Sigmoid colon (tissue), 7 donors: ENCODE results near the gene TAF7. TPM values are rescaled to one million over a fixed set of nuclear protein-coding genes. Genes with fewer than 3 reads are reported as not detected.
A peak's percentile ranks its signal among the peaks of the same experiment; 100 is the strongest.
"Not testable (repeated sequence)": the region's sequence is repeated elsewhere in the genome, so short reads cannot be mapped to it uniquely, and the experiment has no call there.

Experiments
- DNase-seq: peaks from one replicate; pipeline ENCODE4 v3.0.0-alpha.2; 2019
- H3K27ac ChIP-seq, 4 donors: fragments of 200-600 bp; sonication (generic); one replicate each; pipeline ENCODE4 v1.5.1; 2016 to 2019; ENCODE audit warnings: mild to moderate bottlenecking in 1 of 4
- H3K27me3 ChIP-seq, 3 donors: fragments of 200-600 bp; sonication (generic); one replicate each; pipeline ENCODE4 v1.5.1; 2019; ENCODE audit warnings: mild to moderate bottlenecking in 1 of 3
- H3K36me3 ChIP-seq, 4 donors: fragments of 200-600 bp; sonication (generic); one replicate each; pipeline ENCODE4 v1.5.1; 2016 to 2019
- H3K4me1 ChIP-seq, 4 donors: fragments of 200-600 bp; sonication (generic); one replicate each; pipeline ENCODE4 v1.5.1; 2017 to 2019
- H3K4me3 ChIP-seq, 4 donors: fragments of 200-600 bp; sonication (generic); one replicate each; pipeline ENCODE4 v1.5.1; 2017 to 2019; ENCODE audit warnings: mild to moderate bottlenecking in 2 of 4, moderate library complexity in 1 of 4
- H3K9me3 ChIP-seq, 4 donors: fragments of 200-600 bp in 3 of 4; sonication (generic) in 3 of 4; one replicate each; pipeline versions ENCODE4 v1.5.1 to v1.6.1; 2013 to 2019
- EP300 ChIP-seq, 4 donors: sonication (generic); formaldehyde crosslinking; IDR thresholded peaks; one replicate each; pipeline ENCODE4 v1.6.1; 2017; ENCODE audit warnings: antibody characterized with exemption in 4 of 4
- POLR2A ChIP-seq, 2 donors: fragments of 450-650 bp; IDR thresholded peaks; one replicate each; pipeline ENCODE4 v1.6.1; 2016; ENCODE audit warnings: antibody characterized with exemption in 2 of 2, mild to moderate bottlenecking in 2 of 2, moderate library complexity in 2 of 2
- POLR2AphosphoS5 ChIP-seq, 4 donors: sonication (generic); formaldehyde crosslinking; IDR thresholded peaks; one replicate each; pipeline ENCODE4 v1.6.1; 2017; ENCODE audit warnings: antibody characterized with exemption in 4 of 4
- WGBS, 2 donors: extraction: QIAGEN DNeasy Blood & Tissue Kit; methylation state at CpG; one replicate each; pipeline ENCODE4 v1.1.7; 2013; 5-methylcytosine and 5-hydroxymethylcytosine counted together
- intact Hi-C: fragments of 100-400 bp; cut with DNase I; formaldehyde crosslinking; loops from one replicate; pipeline ENCODE4 v1.15.1; 2023
- polyA plus RNA-seq, 3 donors: library from polyadenylated mRNA; stranded (reverse); fragments of 200-250 nt; gene quantifications; one replicate each; pipeline ENCODE4 v1.2.3, GENCODE V29; 2013
- total RNA-seq, 4 donors: library from RNA; depleted of rRNA; stranded (reverse); fragments of >200 nt; gene quantifications; one replicate each; pipeline ENCODE4 v1.1.0, GENCODE V29; 2016
- TF ChIP-seq, protein P1 (sequence below), 4 experiments: fragments of 450-650 bp in 3 of 4; fragments of 200-600 bp in 1 of 4; IDR thresholded peaks; one replicate each; pipeline ENCODE4 v1.5.1; 2016 to 2019; ENCODE audit warnings: antibody characterized with exemption in 4 of 4, mild to moderate bottlenecking in 3 of 4, moderate library complexity in 2 of 4
- donor health status: healthy with polysubstance abuse.
- donor health status: Bipolar disorder and iron deficiency.
- donor health status: healthy.

The TAF7 gene
- total and polyA plus RNA-seq, 7 donors = 44.9 to 68.0 (median 60.1) TPM

DNA sequence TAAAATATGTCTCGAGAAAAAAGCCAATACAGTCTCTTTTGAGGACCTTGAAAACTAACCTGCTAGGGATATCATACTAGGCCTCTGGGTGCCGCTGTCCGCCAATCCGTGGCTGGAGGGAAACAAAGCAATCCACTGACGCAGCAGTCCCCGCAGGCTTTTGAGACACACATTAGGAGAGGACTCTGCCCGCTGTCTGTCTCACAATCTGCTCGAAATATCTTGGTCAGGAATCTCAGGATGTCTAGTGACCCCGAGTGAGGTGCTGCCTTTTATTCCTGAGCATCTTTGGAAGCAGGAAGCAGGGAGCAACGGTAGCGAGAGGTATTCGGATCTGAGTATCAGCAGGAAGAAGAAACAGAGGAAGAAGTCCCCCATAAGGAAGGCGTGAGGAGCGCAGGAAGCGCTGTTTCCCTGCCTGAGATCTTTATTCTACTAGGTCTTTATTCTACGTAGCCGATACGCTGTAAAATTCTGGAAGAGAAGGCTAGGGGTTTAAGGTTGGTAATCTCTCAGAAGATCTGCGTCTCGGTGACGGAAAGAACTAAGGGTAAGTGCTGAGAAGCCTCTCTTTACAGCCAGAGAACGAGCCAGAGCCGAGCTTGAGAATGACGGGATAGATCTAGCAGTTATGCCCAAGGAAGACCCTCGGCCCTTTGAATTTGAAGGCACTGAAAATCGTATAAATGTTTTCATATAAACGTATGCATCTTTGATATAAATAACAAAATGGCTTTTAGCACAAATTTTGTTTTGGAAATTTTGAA, 5.7 kb upstream of the TAF7 start:
- Histone ChIP-seq H3K4me3 (peak overlapping the region; percentile 19 to 49 (median 38)), H3K36me3 (no peaks in the 10 kb centered on the region), H3K27me3 (peaks cover 0 to 3% (median 0%) of the 10 kb centered on the region in 3 donors), H3K4me1 (peaks cover 0 to 6% (median 1%) of the 10 kb centered on the region in 4 donors), H3K9me3 (peaks cover 13 to 35% (median 22%) of the 10 kb centered on the region in 4 donors), H3K27ac (peak overlapping the region; percentile 57 to 71 (median 64))
- peak; percentile 76 for DNase-seq
- WGBS, 2 donors = 13 to 19% methylated on average over 27 of the region's 27 CpGs
- intact Hi-C loops = no loop called here
- TF ChIP-seq POLR2AphosphoS5 (IDR thresholded peaks at IDR 0.05) (peak in 3 of 4 donors; percentile 15 to 37 (median 35)), EP300 (IDR thresholded peaks at IDR 0.05) (no peak), POLR2A (IDR thresholded peaks at IDR 0.05) (no peak)
- TF ChIP-seq, protein P1, sequence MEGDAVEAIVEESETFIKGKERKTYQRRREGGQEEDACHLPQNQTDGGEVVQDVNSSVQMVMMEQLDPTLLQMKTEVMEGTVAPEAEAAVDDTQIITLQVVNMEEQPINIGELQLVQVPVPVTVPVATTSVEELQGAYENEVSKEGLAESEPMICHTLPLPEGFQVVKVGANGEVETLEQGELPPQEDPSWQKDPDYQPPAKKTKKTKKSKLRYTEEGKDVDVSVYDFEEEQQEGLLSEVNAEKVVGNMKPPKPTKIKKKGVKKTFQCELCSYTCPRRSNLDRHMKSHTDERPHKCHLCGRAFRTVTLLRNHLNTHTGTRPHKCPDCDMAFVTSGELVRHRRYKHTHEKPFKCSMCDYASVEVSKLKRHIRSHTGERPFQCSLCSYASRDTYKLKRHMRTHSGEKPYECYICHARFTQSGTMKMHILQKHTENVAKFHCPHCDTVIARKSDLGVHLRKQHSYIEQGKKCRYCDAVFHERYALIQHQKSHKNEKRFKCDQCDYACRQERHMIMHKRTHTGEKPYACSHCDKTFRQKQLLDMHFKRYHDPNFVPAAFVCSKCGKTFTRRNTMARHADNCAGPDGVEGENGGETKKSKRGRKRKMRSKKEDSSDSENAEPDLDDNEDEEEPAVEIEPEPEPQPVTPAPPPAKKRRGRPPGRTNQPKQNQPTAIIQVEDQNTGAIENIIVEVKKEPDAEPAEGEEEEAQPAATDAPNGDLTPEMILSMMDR (IDR thresholded peaks at IDR 0.05) = peak in 3 of 4 experiments; percentile 20 to 49 (median 35)

DNA sequence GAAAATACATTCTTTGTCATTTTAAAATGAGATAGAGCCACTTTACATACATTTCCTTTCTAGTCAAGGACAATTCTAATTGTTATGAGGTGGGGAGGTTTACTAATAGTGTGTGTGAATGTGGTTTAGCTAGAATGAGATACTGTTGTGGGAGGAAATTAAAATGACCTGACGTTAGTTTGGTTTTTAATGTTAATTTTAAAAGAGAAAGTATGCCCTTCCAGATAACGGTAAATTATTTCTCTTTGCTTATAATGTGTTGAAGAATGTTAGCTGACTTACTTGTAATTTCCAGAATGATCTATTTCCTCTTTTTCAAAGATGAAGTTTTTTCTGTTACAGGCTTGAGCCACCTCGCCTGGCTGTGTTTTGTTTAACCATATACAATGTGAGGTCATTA, 1.7 kb upstream of the TAF7 start:
- Histone ChIP-seq H3K27ac (no peak overlapping the region), H3K27me3 (no peaks in the 10 kb centered on the region), H3K4me1 (peaks cover 0 to 11% (median 3%) of the 10 kb centered on the region in 4 donors), H3K4me3 (no peak overlapping the region), H3K9me3 (peaks cover 21 to 30% (median 27%) of the 10 kb centered on the region in 4 donors), H3K36me3 (peaks cover 13 to 27% (median 22%) of the 10 kb centered on the region in 4 donors)
- DNase-seq = no peak
- intact Hi-C loops = no loop called here
- TF ChIP-seq, protein P1 (IDR thresholded peaks at IDR 0.05) = no peak
- no peak for TF ChIP-seq POLR2A (IDR thresholded peaks at IDR 0.05)
- TF ChIP-seq EP300 (IDR thresholded peaks at IDR 0.05) = no peak
- TF ChIP-seq POLR2AphosphoS5 (IDR thresholded peaks at IDR 0.05) = no peak
- WGBS, 2 donors = 86 to 88% methylated on average over 3 of the region's 3 CpGs

DNA sequence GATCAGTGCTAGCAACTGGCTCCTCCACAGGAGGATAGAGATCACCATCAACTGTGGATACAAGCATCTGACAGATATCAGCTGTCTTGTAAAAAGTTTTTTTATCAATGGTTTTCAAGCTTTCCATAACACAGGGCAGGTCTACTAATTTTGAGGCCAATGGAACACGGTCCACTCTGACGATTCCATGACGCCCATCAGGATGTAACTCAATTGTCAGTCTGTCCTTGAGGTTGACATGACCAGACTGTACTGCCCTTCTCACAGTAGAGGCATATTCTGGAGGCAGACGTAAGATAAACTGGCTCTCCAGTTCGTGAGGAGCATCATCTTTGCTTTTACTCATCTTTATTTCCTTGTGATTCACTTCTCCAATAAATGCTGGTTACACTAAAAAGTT, 885 bp downstream of the TAF7 start:
- 75 to 80% methylated on average over 5 of the region's 5 CpGs for WGBS, 2 donors
- H3K9me3 ChIP-seq = peaks cover 37 to 56% (median 49%) of the 10 kb centered on the region in 4 donors
- no peak for DNase-seq
- TF ChIP-seq POLR2A (IDR thresholded peaks at IDR 0.05) = no peak
- TF ChIP-seq EP300 (IDR thresholded peaks at IDR 0.05) = no peak
- TF ChIP-seq POLR2AphosphoS5 (IDR thresholded peaks at IDR 0.05) = no peak
- TF ChIP-seq, protein P1 (IDR thresholded peaks at IDR 0.05) = no peak
- H3K36me3 ChIP-seq = peaks cover 13 to 47% (median 37%) of the 10 kb centered on the region in 4 donors
- H3K4me3 ChIP-seq = peak overlapping the region; percentile 65 to 75 (median 66)
- H3K27me3 ChIP-seq = no peaks in the 10 kb centered on the region
- intact Hi-C loops = loop anchor here (1.0 to 2.0 kb wide), 2 partner anchors 155 to 241 kb away; partner anchors contain the start of gene PCDHGC3
- H3K4me1 ChIP-seq = peaks cover 0 to 11% (median 0%) of the 10 kb centered on the region in 4 donors
- H3K27ac ChIP-seq = peak overlapping the region; percentile 88 to 94 (median 90)

DNA sequence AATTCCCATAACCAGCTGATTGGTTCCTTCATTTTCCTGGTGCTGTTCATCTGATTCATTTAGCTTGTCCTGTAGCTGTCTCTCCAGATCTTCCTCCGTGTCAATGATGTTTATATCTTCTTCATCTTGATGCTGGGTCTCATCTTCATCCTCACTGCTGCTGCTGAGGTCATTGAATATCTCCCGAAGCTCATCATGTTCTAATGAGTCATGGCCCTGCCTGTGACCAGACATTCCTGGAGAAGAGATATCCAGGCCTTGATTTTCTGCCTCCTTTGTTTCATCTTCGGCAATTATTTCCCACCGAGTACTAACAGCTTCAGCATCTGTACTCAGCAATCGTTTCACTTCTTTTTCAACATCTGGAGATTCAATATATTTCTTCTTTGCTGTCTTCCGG, 1.4 kb downstream of the TAF7 start:
- peaks cover 13 to 47% (median 37%) of the 10 kb centered on the region in 4 donors for H3K36me3 ChIP-seq
- peak overlapping the region in 1 of 4 donors; percentile 75 for H3K4me3 ChIP-seq
- 97 to 98% methylated on average over 6 of the region's 6 CpGs for WGBS, 2 donors
- no peaks in the 10 kb centered on the region for H3K27me3 ChIP-seq
- no peak for DNase-seq
- intact Hi-C loops = no loop called here
- peaks cover 37 to 61% (median 50%) of the 10 kb centered on the region in 4 donors for H3K9me3 ChIP-seq
- H3K4me1 ChIP-seq = peaks cover 0 to 11% (median 0%) of the 10 kb centered on the region in 4 donors
- no peak overlapping the region for H3K27ac ChIP-seq
- TF ChIP-seq POLR2A (IDR thresholded peaks at IDR 0.05) = no peak
- TF ChIP-seq EP300 (IDR thresholded peaks at IDR 0.05) = no peak
- TF ChIP-seq, protein P1 (IDR thresholded peaks at IDR 0.05) = no peak
- TF ChIP-seq POLR2AphosphoS5 (IDR thresholded peaks at IDR 0.05) = no peak

DNA sequence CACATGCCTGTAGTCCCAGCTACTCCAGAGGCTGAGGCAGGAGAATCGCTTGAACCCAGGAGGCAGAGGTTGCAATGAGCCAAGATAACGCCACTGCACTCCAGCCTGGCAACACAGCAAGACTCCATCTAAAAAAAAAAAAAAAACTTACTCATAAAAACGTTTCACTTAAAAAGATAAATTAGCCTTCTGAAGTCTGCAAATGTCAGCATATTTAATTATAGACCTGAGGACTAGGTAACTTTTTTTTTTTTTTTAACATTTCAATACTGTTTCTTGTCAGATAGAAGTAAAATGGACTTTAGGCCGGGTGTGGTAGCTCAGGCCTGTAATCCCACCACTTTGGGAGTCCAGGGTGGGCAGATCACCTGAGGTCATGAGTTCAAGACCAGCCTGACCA, 3.6 kb downstream of the TAF7 start:
- intact Hi-C loops, H3K4me3 ChIP-seq, DNase-seq, H3K27ac ChIP-seq, H3K27me3 ChIP-seq: not testable (repeated sequence)
- H3K9me3 ChIP-seq = peaks cover 46 to 81% (median 65%) of the 10 kb centered on the region in 4 donors
- H3K4me1 ChIP-seq = peaks cover 0 to 11% (median 0%) of the 10 kb centered on the region in 4 donors
- WGBS, 2 donors = 85 to 93% methylated on average over 4 of the region's 4 CpGs
- peaks cover 13 to 51% (median 41%) of the 10 kb centered on the region in 4 donors for H3K36me3 ChIP-seq
